ENCODE measurements around the gene PDIA3. TPM values are rescaled to one million over a fixed set of nuclear protein-coding genes. Genes with fewer than 3 reads are reported as not detected.

The PDIA3 gene
- total and polyA plus RNA-seq, 2 of the 13 experiments (the other 11 are each of a cell fraction or from before 2014, with no cell fraction given): 238 to 433 TPM

DNA sequence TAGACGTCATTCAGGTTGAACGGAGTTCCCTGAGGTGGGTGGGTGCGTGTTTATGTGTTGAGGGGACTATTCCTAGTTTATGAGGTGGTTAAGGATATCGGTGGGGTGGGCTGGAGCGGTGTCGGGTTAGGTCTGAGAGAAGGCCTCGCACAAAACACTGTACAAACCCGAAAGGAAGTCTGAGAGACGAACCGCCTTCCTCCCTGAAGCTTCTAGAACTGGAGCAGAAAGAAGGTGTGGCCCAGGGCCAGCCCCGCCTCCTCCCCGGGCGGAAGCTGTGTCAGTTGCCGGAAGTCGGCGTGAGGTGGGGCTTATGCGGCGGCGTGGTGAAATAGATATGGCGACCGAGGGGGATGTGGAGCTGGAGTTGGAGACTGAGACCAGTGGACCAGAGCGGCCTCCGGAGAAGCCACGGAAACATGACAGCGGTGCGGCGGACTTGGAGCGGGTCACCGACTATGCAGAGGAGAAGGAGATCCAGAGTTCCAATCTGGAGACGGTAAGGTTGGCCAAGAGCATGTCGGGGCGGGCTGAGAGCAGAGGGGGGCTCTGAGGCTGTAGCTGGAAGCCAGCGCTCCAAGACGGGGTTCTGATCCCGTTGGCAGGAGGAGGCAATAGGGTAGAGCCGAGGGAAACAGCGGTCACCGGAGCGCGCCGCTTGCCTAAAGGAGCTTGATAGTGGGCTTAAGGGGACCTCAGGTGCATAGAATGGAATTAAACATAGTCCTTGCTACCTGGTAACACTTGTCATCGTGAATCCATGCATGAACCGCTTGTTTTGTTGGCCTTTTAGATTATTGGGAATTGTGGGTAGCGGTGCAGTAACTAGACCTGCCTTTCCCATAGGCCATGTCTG is 54.3 kb downstream of the PDIA3 start, which contains the start of gene HYPK (continued):
- TF ChIP-seq, protein P1, sequence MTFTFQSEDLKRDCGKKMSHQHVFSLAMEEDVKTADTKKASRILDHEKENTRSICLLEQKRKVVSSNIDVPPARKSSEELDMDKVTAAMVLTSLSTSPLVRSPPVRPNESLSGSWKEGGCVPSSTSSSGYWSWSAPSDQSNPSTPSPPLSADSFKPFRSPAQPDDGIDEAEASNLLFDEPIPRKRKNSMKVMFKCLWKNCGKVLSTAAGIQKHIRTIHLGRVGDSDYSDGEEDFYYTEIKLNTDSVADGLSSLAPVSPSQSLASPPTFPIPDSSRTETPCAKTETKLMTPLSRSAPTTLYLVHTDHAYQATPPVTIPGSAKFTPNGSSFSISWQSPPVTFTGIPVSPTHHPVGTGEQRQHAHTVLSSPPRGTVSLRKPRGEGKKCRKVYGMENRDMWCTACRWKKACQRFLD (CRISPR knock-in tag; IDR thresholded peaks at IDR 0.05; ENCODE audit: borderline replicate concordance): peak; percentile 53; the same call in 1 of the 2 replicates
- no peak for TF ChIP-seq ATRX (CRISPR knock-in tag; IDR thresholded peaks at IDR 0.05; ENCODE audit: borderline replicate concordance)
- peak; percentile 56; the same call in 1 of the 2 replicates for TF ChIP-seq ZNF441 (CRISPR knock-in tag; IDR thresholded peaks at IDR 0.05; ENCODE audit: borderline replicate concordance)
- TF ChIP-seq RBM39 (IDR thresholded peaks at IDR 0.05; ENCODE audit: low read depth, low read length, poor library complexity, severe bottlenecking): peak; percentile 67
- TF ChIP-seq ZNF180 (CRISPR knock-in tag; IDR thresholded peaks at IDR 0.05; ENCODE audit: borderline replicate concordance, low read depth): no peak
- TF ChIP-seq, protein P2, sequence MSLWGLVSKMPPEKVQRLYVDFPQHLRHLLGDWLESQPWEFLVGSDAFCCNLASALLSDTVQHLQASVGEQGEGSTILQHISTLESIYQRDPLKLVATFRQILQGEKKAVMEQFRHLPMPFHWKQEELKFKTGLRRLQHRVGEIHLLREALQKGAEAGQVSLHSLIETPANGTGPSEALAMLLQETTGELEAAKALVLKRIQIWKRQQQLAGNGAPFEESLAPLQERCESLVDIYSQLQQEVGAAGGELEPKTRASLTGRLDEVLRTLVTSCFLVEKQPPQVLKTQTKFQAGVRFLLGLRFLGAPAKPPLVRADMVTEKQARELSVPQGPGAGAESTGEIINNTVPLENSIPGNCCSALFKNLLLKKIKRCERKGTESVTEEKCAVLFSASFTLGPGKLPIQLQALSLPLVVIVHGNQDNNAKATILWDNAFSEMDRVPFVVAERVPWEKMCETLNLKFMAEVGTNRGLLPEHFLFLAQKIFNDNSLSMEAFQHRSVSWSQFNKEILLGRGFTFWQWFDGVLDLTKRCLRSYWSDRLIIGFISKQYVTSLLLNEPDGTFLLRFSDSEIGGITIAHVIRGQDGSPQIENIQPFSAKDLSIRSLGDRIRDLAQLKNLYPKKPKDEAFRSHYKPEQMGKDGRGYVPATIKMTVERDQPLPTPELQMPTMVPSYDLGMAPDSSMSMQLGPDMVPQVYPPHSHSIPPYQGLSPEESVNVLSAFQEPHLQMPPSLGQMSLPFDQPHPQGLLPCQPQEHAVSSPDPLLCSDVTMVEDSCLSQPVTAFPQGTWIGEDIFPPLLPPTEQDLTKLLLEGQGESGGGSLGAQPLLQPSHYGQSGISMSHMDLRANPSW (CRISPR knock-in tag; IDR thresholded peaks at IDR 0.05; ENCODE audit: borderline replicate concordance): no peak
- no peak for TF ChIP-seq ZNF678 (CRISPR knock-in tag; IDR thresholded peaks at IDR 0.05)
- peak; percentile 68 for TF ChIP-seq ETV5 (CRISPR knock-in tag; IDR thresholded peaks at IDR 0.05; ENCODE audit: borderline replicate concordance)
- peak; percentile 57; the same call in 1 of the 2 replicates for TF ChIP-seq ZNF547 (CRISPR knock-in tag; IDR thresholded peaks at IDR 0.05)
- peak; percentile 54; the same call in 1 of the 2 replicates for TF ChIP-seq THAP7 (CRISPR knock-in tag; IDR thresholded peaks at IDR 0.05)
- TF ChIP-seq ZSCAN9 (CRISPR knock-in tag; IDR thresholded peaks at IDR 0.05; ENCODE audit: borderline replicate concordance): 0 out of 2 replicates have a peak, but pooled peaks have one; percentile 27
- 0 out of 2 replicates have a peak, but pooled peaks have one; percentile 37 for TF ChIP-seq EED (CRISPR knock-in tag; IDR thresholded peaks at IDR 0.05)
- no peak for TF ChIP-seq GPN1 (CRISPR knock-in tag; IDR thresholded peaks at IDR 0.05; ENCODE audit: borderline replicate concordance)
- TF ChIP-seq ZNF773 (CRISPR knock-in tag; IDR thresholded peaks at IDR 0.05; ENCODE audit: borderline replicate concordance): no peak
- peak; percentile 47; the same call in 1 of the 2 replicates for TF ChIP-seq YEATS4 (CRISPR knock-in tag; IDR thresholded peaks at IDR 0.05; ENCODE audit: borderline replicate concordance)
- TF ChIP-seq ZNF724P (CRISPR knock-in tag; IDR thresholded peaks at IDR 0.05; ENCODE audit: borderline replicate concordance): peak; percentile 69; the same call in 1 of the 2 replicates
- TF ChIP-seq ZC3H4 (CRISPR knock-in tag; IDR thresholded peaks at IDR 0.05; ENCODE audit: borderline replicate concordance): 0 out of 2 replicates have a peak, but pooled peaks have one; percentile 46
- no peak for TF ChIP-seq RCOR2 (CRISPR knock-in tag; IDR thresholded peaks at IDR 0.05)
- no peak for TF ChIP-seq HNF4A (CRISPR knock-in tag; IDR thresholded peaks at IDR 0.05)
- TF ChIP-seq PLRG1 (conservative IDR thresholded peaks at IDR 0.05): no peak
- no peak for TF ChIP-seq U2AF2 (IDR thresholded peaks at IDR 0.05; ENCODE audit: low read depth, low read length)
- TF ChIP-seq SIX1 (CRISPR knock-in tag; IDR thresholded peaks at IDR 0.05; ENCODE audit: borderline replicate concordance): peak; percentile 45; the same call in 1 of the 2 replicates
- TF ChIP-seq ZNF577 (CRISPR knock-in tag; IDR thresholded peaks at IDR 0.05; ENCODE audit: borderline replicate concordance, low read depth): no peak

All from HepG2 (cell line).